ENCODE data around the gene WSCD1.

The WSCD1 gene

GRCh38 chr17:6086603-6087400 lies 16.6 kb downstream of the WSCD1 start:
- DNase-seq (ENCODE audit: low spot score) = no peak

GRCh38 chr17:6088141-6088540 lies 18.0 kb downstream of the WSCD1 start:
- DNase-seq (ENCODE audit: low spot score) = no peak

- no peak for DNase-seq (ENCODE audit: low spot score)
Measured at GRCh38 chr17:6090253-6090652, 20.1 kb downstream of the WSCD1 start.

- DNase-seq (ENCODE audit: low spot score) = no peak
Measured at GRCh38 chr17:6092182-6092902, 22.2 kb downstream of the WSCD1 start.

GRCh38 chr17:6092903-6093468 lies 22.8 kb downstream of the WSCD1 start:
- DNase-seq (ENCODE audit: low spot score) = no peak

- no peak for DNase-seq (ENCODE audit: low spot score)
Measured at GRCh38 chr17:6094453-6094852, 24.3 kb downstream of the WSCD1 start.

- DNase-seq (ENCODE audit: low spot score) = no peak
Measured at GRCh38 chr17:6094926-6095325, 24.7 kb downstream of the WSCD1 start.

GRCh38 chr17:6095501-6095900 lies 25.3 kb downstream of the WSCD1 start:
- no peak for DNase-seq (ENCODE audit: low spot score)

- no peak for DNase-seq (ENCODE audit: low spot score)
Measured at GRCh38 chr17:6096201-6097004, 26.2 kb downstream of the WSCD1 start.

GRCh38 chr17:6097005-6097279 lies 26.8 kb downstream of the WSCD1 start:
- no peak for DNase-seq (ENCODE audit: low spot score)

- DNase-seq (ENCODE audit: low spot score) = no peak
Measured at GRCh38 chr17:6098050-6098822, 28.1 kb downstream of the WSCD1 start.

GRCh38 chr17:6098823-6099180 lies 28.6 kb downstream of the WSCD1 start:
- no peak for DNase-seq (ENCODE audit: low spot score)

GRCh38 chr17:6099492-6099891 lies 29.3 kb downstream of the WSCD1 start:
- no peak for DNase-seq (ENCODE audit: low spot score)

GRCh38 chr17:6100146-6100545 lies 30.0 kb downstream of the WSCD1 start:
- no peak for DNase-seq (ENCODE audit: low spot score)

- no peak for DNase-seq (ENCODE audit: low spot score)
Measured at GRCh38 chr17:6100891-6101500, 30.8 kb downstream of the WSCD1 start.

- DNase-seq (ENCODE audit: low spot score) = no peak
Measured at GRCh38 chr17:6101706-6102105, 31.5 kb downstream of the WSCD1 start.

- no peak for DNase-seq (ENCODE audit: low spot score)
Measured at GRCh38 chr17:6102615-6103014, 32.4 kb downstream of the WSCD1 start.

- DNase-seq (ENCODE audit: low spot score) = no peak
Measured at GRCh38 chr17:6104956-6105648, 34.9 kb downstream of the WSCD1 start.

GRCh38 chr17:6105649-6106007 lies 35.4 kb downstream of the WSCD1 start:
- DNase-seq (ENCODE audit: low spot score) = no peak

- no peak for DNase-seq (ENCODE audit: low spot score)
Measured at GRCh38 chr17:6106212-6106611, 36.0 kb downstream of the WSCD1 start.

GRCh38 chr17:6107791-6108190 lies 37.6 kb downstream of the WSCD1 start:
- no peak for DNase-seq (ENCODE audit: low spot score)
